ENCODE results near the gene FAM107A. TPM values are rescaled to one million over a fixed set of nuclear protein-coding genes. Genes with fewer than 3 reads are reported as not detected.

FAM107A gene
- total RNA-seq, 1 donor from 2014 or later, result not detected

GRCh38 chr3:58568572-58569286 lies 8.5 kb downstream of the FAM107A start:
- Mint-ChIP-seq H3K27ac (no peak overlapping the region), H3K9me3 (no peaks in the 10 kb centered on the region), H3K27me3 (no peaks in the 10 kb centered on the region), H3K4me1 (peaks cover 6% of the 10 kb centered on the region), H3K36me3 (ENCODE audit: low read depth) (no peaks in the 10 kb centered on the region), H3K4me3 (peak overlapping the region; percentile 65)
- ChIA-PET CTCF (interaction anchor here (0.6 to 7.3 kb wide), 6 partner anchors 11 to 65 kb away, joined by 3 to 65 read pairs (median 4); no protein-coding TSS in a partner anchor), POLR2A (no interaction called here)
- peak; percentile 61 for DNase-seq
- no peak for TF ChIP-seq CTCF (IDR thresholded peaks at IDR 0.05)
- peak; percentile 49 for ATAC-seq (ENCODE audit: low read depth)
- intact Hi-C loops (cut with micrococcal nuclease), result loop anchor here (1.0 kb wide), 2 partner anchors 62 to 484 kb away; no protein-coding TSS in a partner anchor

- H3K27me3 Mint-ChIP-seq, result no peaks in the 10 kb centered on the region
- no peak overlapping the region for H3K27ac Mint-ChIP-seq
- no peak for ATAC-seq (ENCODE audit: low read depth)
- peaks cover 6% of the 10 kb centered on the region for H3K4me1 Mint-ChIP-seq
- CTCF ChIA-PET, result interaction anchor here (1.2 to 7.3 kb wide), 2 partner anchors 18 to 64 kb away, joined by 3 to 65 read pairs; no protein-coding TSS in a partner anchor
- H3K9me3 Mint-ChIP-seq, result no peaks in the 10 kb centered on the region
- no peak overlapping the region for H3K4me3 Mint-ChIP-seq
- no peak for TF ChIP-seq CTCF (IDR thresholded peaks at IDR 0.05)
- DNase-seq, result no peak
- intact Hi-C loops (cut with micrococcal nuclease), result no loop called here
- POLR2A ChIA-PET, result no interaction called here
- no peaks in the 10 kb centered on the region for H3K36me3 Mint-ChIP-seq (ENCODE audit: low read depth)
Observed at GRCh38 chr3:58567251-58567515, 10.0 kb downstream of the FAM107A start.

GRCh38 chr3:58566398-58567250 lies 10.6 kb downstream of the FAM107A start:
- Mint-ChIP-seq H3K9me3 (no peaks in the 10 kb centered on the region), H3K4me3 (no peak overlapping the region), H3K27ac (no peak overlapping the region), H3K4me1 (peaks cover 6% of the 10 kb centered on the region), H3K36me3 (ENCODE audit: low read depth) (no peaks in the 10 kb centered on the region), H3K27me3 (no peaks in the 10 kb centered on the region)
- CTCF ChIA-PET, result interaction anchor here (0.9 to 7.3 kb wide), 2 partner anchors 9 to 65 kb away, joined by 3 to 65 read pairs; no protein-coding TSS in a partner anchor
- POLR2A ChIA-PET, result no interaction called here
- intact Hi-C loops (cut with micrococcal nuclease), result no loop called here
- no peak for TF ChIP-seq CTCF (IDR thresholded peaks at IDR 0.05)
- DNase-seq (no peak), ATAC-seq (ENCODE audit: low read depth) (no peak)

- CTCF ChIA-PET, result interaction anchor here (0.9 to 7.3 kb wide), 2 partner anchors 8 to 65 kb away, joined by 3 to 65 read pairs; no protein-coding TSS in a partner anchor
- TF ChIP-seq CTCF (IDR thresholded peaks at IDR 0.05), result no peak
- Mint-ChIP-seq H3K27me3 (no peaks in the 10 kb centered on the region), H3K4me1 (peaks cover 6% of the 10 kb centered on the region), H3K27ac (no peak overlapping the region), H3K9me3 (no peaks in the 10 kb centered on the region), H3K36me3 (ENCODE audit: low read depth) (no peaks in the 10 kb centered on the region), H3K4me3 (no peak overlapping the region)
- DNase-seq, result no peak
- ATAC-seq (ENCODE audit: low read depth), result no peak
- intact Hi-C loops (cut with micrococcal nuclease), result no loop called here
- POLR2A ChIA-PET, result no interaction called here
Observed at GRCh38 chr3:58565621-58566397, 11.4 kb downstream of the FAM107A start.
